ENCODE data around the gene ACAP2. TPM values are rescaled to one million over a fixed set of nuclear protein-coding genes. Genes with fewer than 3 reads are reported as not detected.

Gene ACAP2
- total and polyA plus RNA-seq, 7 donors: 3.2 to 12.5 (median 10.2) TPM

DNA sequence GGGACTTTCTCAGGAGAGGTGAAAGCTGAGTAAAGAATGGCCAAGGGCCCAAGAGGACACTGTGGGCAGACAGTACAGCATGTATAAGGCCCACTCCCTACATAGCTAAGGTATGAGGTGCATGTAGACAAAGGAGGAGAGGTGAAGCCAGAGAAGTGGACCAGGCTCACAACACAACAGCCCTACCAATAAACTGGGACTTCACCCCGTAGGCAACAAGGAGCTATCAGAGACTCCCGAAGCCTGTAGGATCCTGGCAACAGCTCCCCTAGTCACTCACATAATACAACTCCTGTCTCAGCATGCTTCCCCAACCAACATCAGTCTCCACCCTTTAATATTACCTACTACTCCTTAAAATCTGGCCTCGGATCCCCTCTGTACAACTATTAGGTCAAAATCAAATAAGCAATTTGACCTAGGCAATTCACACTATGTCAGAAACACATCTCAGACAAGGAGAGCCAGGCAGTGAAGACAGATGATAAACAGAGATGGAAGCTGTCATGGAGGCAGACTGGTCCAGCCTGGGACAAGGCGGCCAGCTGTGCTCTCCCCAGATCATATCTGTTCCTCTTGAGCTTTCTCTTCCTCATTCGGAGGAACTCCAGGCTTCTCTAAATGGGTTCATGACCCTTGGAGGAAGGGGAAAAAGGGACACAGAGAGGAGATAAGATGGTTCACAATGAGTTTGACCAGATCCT, 173.3 kb downstream of the ACAP2 start:
- intact Hi-C loops (cut with DNase I): loop anchor here (2.0 to 5.0 kb wide), 3 partner anchors 173 to 253 kb away; partner anchors contain the start of gene ACAP2 (in 1 of the 2)
- TF ChIP-seq CTCF (IDR thresholded peaks at IDR 0.05): no peak

GRCh38 chr3:195268576-195269309, 174.1 kb downstream of the ACAP2 start:
- DNase-seq: no peak
- ATAC-seq: no peak
- no peak for TF ChIP-seq CTCF (IDR thresholded peaks at IDR 0.05)
- peaks cover 0 to 4% of the 10 kb centered on the region in 2 donors for H3K36me3 ChIP-seq (ENCODE audit: insufficient read depth in 1 of 2, low read depth in 1 of 2)
- H3K9me3 ChIP-seq: no peaks in the 10 kb centered on the region
- H3K4me3 ChIP-seq: no peak overlapping the region
- H3K27me3 ChIP-seq (ENCODE audit: insufficient read depth in 3 of 3, low read length in 2 of 3): no peaks in the 10 kb centered on the region
- H3K27ac ChIP-seq: no peak overlapping the region
- intact Hi-C loops (cut with DNase I): no loop called here
- peaks cover 12% of the 10 kb centered on the region for H3K4me1 ChIP-seq
- 94 to 96% (median 95%) methylated on average over 11 of the region's 11 CpGs for WGBS, 3 donors

More for the DNA sequence above, 173.3 kb downstream of the ACAP2 start:
- no peak for DNase-seq
- Histone ChIP-seq H3K4me1 (peaks cover 12% of the 10 kb centered on the region), H3K9me3 (no peaks in the 10 kb centered on the region), H3K4me3 (peak overlapping the region; percentile 83), H3K36me3 (ENCODE audit: insufficient read depth in 1 of 2, low read depth in 1 of 2) (peaks cover 0 to 4% of the 10 kb centered on the region in 2 donors), H3K27me3 (ENCODE audit: insufficient read depth in 3 of 3, low read length in 2 of 3) (no peaks in the 10 kb centered on the region), H3K27ac (no peak overlapping the region)
- WGBS, 3 donors: 75 to 89% (median 77%) methylated on average over 5 of the region's 5 CpGs
- no peak for ATAC-seq

DNA sequence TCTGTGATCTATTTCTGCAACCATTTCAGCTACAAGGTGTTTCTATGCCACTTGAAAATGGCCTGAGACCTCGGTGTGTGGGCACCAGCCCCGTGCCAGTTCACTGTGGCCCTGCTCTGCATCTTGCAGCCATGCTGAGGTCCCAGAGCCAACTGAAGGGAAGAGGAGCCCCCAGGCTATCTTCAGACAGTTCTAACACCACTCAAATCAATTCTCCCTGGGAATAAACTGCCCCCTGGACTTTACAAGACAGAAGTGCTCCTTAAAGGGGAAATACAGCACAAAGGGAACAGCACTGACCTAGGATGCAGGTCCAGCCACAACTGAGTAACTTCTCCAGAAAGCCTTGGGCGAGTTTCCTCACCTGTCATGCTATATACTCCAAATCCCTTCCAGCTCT, 175.7 kb downstream of the ACAP2 start:
- intact Hi-C loops (cut with DNase I): no loop called here
- no peaks in the 10 kb centered on the region for H3K9me3 ChIP-seq
- TF ChIP-seq CTCF (IDR thresholded peaks at IDR 0.05): no peak
- WGBS, 3 donors: 80 to 88% (median 86%) methylated on average over 3 of the region's 3 CpGs
- no peaks in the 10 kb centered on the region for H3K27me3 ChIP-seq (ENCODE audit: insufficient read depth in 3 of 3, low read length in 2 of 3)
- ATAC-seq: no peak
- peaks cover 0 to 4% of the 10 kb centered on the region in 2 donors for H3K36me3 ChIP-seq (ENCODE audit: insufficient read depth in 1 of 2, low read depth in 1 of 2)
- H3K4me1 ChIP-seq: peaks cover 12% of the 10 kb centered on the region
- no peak overlapping the region for H3K27ac ChIP-seq
- H3K4me3 ChIP-seq: no peak overlapping the region
- DNase-seq: no peak

DNA sequence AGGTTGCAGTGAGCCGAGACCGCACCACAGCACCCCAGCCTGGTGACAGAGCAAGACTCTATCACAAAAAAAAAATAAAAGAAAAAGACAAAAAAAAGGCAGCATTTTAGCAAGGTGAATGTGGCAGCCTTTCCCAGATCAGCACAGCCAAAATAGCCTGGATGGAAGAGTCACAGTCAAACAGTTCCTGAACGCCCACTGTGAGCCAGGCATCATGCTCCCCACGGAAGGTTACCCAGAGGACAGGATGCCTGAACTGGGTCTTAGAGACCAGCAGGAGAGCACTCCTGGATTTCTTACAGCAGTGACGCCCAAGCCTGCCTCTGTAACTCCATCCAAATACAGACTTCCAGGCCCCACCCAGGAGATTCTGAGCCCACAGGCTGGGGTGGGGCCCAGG, 176.4 kb downstream of the ACAP2 start:
- WGBS, 3 donors: 83 to 92% (median 89%) methylated on average over 5 of the region's 5 CpGs
- no peak for ATAC-seq
- peaks cover 0 to 4% of the 10 kb centered on the region in 2 donors for H3K36me3 ChIP-seq (ENCODE audit: insufficient read depth in 1 of 2, low read depth in 1 of 2)
- no peak overlapping the region for H3K27ac ChIP-seq
- peaks cover 12% of the 10 kb centered on the region for H3K4me1 ChIP-seq
- DNase-seq: no peak
- no peak overlapping the region for H3K4me3 ChIP-seq
- no peaks in the 10 kb centered on the region for H3K27me3 ChIP-seq (ENCODE audit: insufficient read depth in 3 of 3, low read length in 2 of 3)
- intact Hi-C loops (cut with DNase I): no loop called here
- no peak for TF ChIP-seq CTCF (IDR thresholded peaks at IDR 0.05)
- no peaks in the 10 kb centered on the region for H3K9me3 ChIP-seq

Data from psoas muscle (tissue), 8 donors.